Astrocyte (in vitro differentiated cells and primary cell): Measurements from ENCODE around the gene ABT1. TPM values are rescaled to one million over a fixed set of nuclear protein-coding genes. Genes with fewer than 3 reads are reported as not detected.

Experiments used
- DNase-seq: peaks from one replicate; pipeline ENCODE4 v3.0.0-alpha.2; 2010; ENCODE audit warnings: low read depth
- FAIRE-seq: peaks from 2 replicates; lab custom pipeline; 2011; peaks lifted over from hg19 to GRCh38; lab: Jason Lieb, UNC
- H2AFZ ChIP-seq: 2 replicates; pipeline ENCODE4 v1.6.0; 2012; ENCODE audit warnings: low read depth, low read length, inconsistent platforms
- H3K27ac ChIP-seq: 2 replicates; pipeline ENCODE4 v1.5.1; 2011; ENCODE audit warnings: low read depth, low read length, inconsistent platforms
- H3K27me3 ChIP-seq: 2 replicates; pipeline ENCODE4 v1.6.0; 2011; ENCODE audit warnings: low read length, inconsistent platforms; ENCODE audit not compliant: insufficient read depth
- H3K36me3 ChIP-seq: 2 replicates; pipeline ENCODE4 v1.5.1; 2011; ENCODE audit warnings: low read length, inconsistent platforms; ENCODE audit not compliant: insufficient read depth
- H3K4me1 ChIP-seq: 2 replicates; pipeline ENCODE4 v1.5.1; 2011; ENCODE audit warnings: low read length, inconsistent platforms; ENCODE audit not compliant: insufficient read depth
- H3K4me2 ChIP-seq: 2 replicates; pipeline ENCODE4 v1.6.0; 2012; ENCODE audit warnings: low read length, inconsistent platforms
- H3K4me3 ChIP-seq: 2 replicates; pipeline ENCODE4 v1.5.1; 2011; ENCODE audit warnings: low read depth, mild to moderate bottlenecking, low read length, inconsistent platforms; ENCODE audit not compliant: insufficient read depth
- H3K79me2 ChIP-seq: 2 replicates; pipeline ENCODE4 v1.6.0; 2012; ENCODE audit warnings: mild to moderate bottlenecking, low read length, inconsistent platforms; ENCODE audit not compliant: insufficient read depth
- H3K9ac ChIP-seq: 2 replicates; pipeline ENCODE4 v1.6.0; 2012; ENCODE audit warnings: mild to moderate bottlenecking, low read length, inconsistent platforms
- H3K9me3 ChIP-seq: 2 replicates; pipeline ENCODE4 v1.5.1; 2012; ENCODE audit warnings: low read depth, mild to moderate bottlenecking, low read length, inconsistent platforms; ENCODE audit not compliant: insufficient read depth
- H4K20me1 ChIP-seq: 2 replicates; pipeline ENCODE4 v1.6.0; 2012; ENCODE audit warnings: low read length, inconsistent platforms; ENCODE audit not compliant: insufficient read depth
- H3K27ac Mint-ChIP-seq: one replicate; pipeline ENCODE4 v1.8.0; 2021; ENCODE audit warnings: mild to moderate bottlenecking, mixed read lengths; ENCODE audit not compliant: unreplicated experiment
- H3K27me3 Mint-ChIP-seq: one replicate; pipeline ENCODE4 v1.8.0; 2021; ENCODE audit warnings: low read depth, mixed read lengths; ENCODE audit not compliant: unreplicated experiment
- H3K36me3 Mint-ChIP-seq: one replicate; pipeline ENCODE4 v1.8.0; 2021; ENCODE audit warnings: low read depth, mixed read lengths; ENCODE audit not compliant: unreplicated experiment
- H3K4me1 Mint-ChIP-seq: one replicate; pipeline ENCODE4 v1.8.0; 2021; ENCODE audit warnings: low read depth, mixed read lengths; ENCODE audit not compliant: unreplicated experiment
- H3K4me3 Mint-ChIP-seq: one replicate; pipeline ENCODE4 v1.8.0; 2021; ENCODE audit warnings: mild to moderate bottlenecking, moderate library complexity, mixed read lengths; ENCODE audit not compliant: unreplicated experiment
- H3K9me3 Mint-ChIP-seq: one replicate; pipeline ENCODE4 v1.8.0; 2021; ENCODE audit warnings: mild to moderate bottlenecking, mixed read lengths; ENCODE audit not compliant: unreplicated experiment
- EZH2 ChIP-seq: IDR thresholded peaks from 2 replicates; pipeline ENCODE4 v1.6.1; 2012; ENCODE audit warnings: mild to moderate bottlenecking, low read length, inconsistent platforms; ENCODE audit not compliant: insufficient read depth
- total RNA-seq: library from RNA; stranded (reverse); gene quantifications from 2 replicates; pipeline ENCODE4 v1.2.1, GENCODE V29; 2021
- TF ChIP-seq, protein P1 (sequence below): IDR thresholded peaks from 2 replicates; pipeline ENCODE4 v1.5.1; 2011; ENCODE audit warnings: low read depth, mild to moderate bottlenecking, inconsistent platforms, low read length, moderate library complexity; ENCODE audit not compliant: insufficient read depth

ABT1 gene
- total RNA-seq, 1 donor from 2014 or later, result 17.3 TPM

DNA sequence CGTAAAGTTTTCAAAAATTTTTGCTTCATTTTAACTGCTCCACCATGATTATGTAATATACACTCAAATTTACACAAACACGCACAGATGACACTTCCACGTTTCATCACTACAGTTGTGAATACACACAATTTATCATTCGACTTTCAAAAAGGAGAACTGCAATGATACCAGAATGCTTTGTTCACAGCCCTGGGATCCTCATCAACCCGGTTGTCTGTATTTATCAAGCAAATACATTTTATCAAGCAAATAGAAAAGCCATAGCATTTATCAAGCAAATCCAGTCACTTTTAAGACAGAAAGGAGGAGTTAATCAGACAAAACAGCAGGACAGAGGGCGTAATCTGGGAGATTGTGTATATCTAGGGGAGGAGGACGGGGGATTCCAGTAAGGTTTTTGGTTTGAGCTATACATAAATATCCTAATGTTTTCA, 20.3 kb upstream of the ABT1 start:
- H3K36me3 ChIP-seq, result no peaks in the 10 kb centered on the region
- H3K27me3 ChIP-seq, result no peaks in the 10 kb centered on the region
- no peak overlapping the region for H2AFZ ChIP-seq
- H3K4me1 Mint-ChIP-seq, result no peaks in the 10 kb centered on the region
- H3K9me3 ChIP-seq, result no peaks in the 10 kb centered on the region
- H3K4me3 Mint-ChIP-seq, result peak overlapping the region; percentile 55
- H4K20me1 ChIP-seq, result no peaks in the 10 kb centered on the region
- no peak overlapping the region for H3K9ac ChIP-seq
- peak overlapping the region; percentile 94 for H3K4me2 ChIP-seq
- no peak overlapping the region for H3K27ac ChIP-seq
- TF ChIP-seq EZH2, result no peak
- TF ChIP-seq, protein P1, sequence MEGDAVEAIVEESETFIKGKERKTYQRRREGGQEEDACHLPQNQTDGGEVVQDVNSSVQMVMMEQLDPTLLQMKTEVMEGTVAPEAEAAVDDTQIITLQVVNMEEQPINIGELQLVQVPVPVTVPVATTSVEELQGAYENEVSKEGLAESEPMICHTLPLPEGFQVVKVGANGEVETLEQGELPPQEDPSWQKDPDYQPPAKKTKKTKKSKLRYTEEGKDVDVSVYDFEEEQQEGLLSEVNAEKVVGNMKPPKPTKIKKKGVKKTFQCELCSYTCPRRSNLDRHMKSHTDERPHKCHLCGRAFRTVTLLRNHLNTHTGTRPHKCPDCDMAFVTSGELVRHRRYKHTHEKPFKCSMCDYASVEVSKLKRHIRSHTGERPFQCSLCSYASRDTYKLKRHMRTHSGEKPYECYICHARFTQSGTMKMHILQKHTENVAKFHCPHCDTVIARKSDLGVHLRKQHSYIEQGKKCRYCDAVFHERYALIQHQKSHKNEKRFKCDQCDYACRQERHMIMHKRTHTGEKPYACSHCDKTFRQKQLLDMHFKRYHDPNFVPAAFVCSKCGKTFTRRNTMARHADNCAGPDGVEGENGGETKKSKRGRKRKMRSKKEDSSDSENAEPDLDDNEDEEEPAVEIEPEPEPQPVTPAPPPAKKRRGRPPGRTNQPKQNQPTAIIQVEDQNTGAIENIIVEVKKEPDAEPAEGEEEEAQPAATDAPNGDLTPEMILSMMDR, result no peak
- H3K79me2 ChIP-seq, result no peaks in the 10 kb centered on the region
- no peaks in the 10 kb centered on the region for H3K36me3 Mint-ChIP-seq
- DNase-seq (no peak), FAIRE-seq (no peak)
- H3K4me1 ChIP-seq, result peaks cover 3% of the 10 kb centered on the region
- peaks cover 10% of the 10 kb centered on the region for H3K9me3 Mint-ChIP-seq
- H3K27me3 Mint-ChIP-seq, result peaks cover 5% of the 10 kb centered on the region
- H3K27ac Mint-ChIP-seq, result no peak overlapping the region
- H3K4me3 ChIP-seq, result peak overlapping the region; percentile 66

DNA sequence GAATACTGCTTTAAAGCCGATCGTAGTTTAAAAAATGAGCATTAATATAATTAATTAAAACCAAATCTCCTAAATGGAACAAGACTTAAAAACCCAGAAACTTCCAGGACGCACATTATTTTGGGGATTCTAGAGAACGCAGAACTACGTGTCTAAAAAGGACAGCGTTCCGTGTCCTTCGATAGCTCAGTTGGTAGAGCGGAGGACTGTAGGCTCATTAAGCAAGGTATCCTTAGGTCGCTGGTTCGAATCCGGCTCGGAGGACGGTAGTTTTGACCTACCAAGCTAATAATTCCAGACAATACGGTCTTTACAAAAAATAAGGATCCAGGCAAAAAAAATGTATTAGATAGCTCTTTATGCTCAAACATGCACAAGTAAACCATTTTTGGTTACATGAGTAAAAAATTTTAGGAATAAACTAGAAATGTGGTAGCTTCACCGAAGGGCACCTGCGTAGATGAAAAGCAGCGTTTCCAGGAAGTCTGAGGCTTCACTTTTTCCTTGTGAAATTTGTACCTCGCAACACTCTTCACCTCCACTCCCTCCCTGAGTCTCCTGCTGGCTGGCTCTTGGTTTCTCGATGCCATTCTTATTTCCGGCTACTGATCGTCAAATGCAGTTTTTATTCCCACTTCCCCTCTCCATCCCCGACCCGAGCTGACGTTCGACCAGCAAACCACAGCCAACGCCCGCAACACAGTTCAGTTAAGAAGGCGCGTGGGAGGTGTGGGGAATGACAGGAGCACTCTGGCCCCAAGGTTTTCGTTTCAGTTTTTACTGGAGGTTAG, 19.6 kb upstream of the ABT1 start:
- Mint-ChIP-seq H3K4me3 (peak overlapping the region; percentile 90), H3K27ac (peak overlapping the region; percentile 51), H3K4me1 (no peaks in the 10 kb centered on the region), H3K27me3 (peaks cover 11% of the 10 kb centered on the region), H3K36me3 (no peaks in the 10 kb centered on the region), H3K9me3 (peaks cover 10% of the 10 kb centered on the region)
- Histone ChIP-seq H3K27ac (no peak overlapping the region), H3K27me3 (peaks cover 2% of the 10 kb centered on the region), H2AFZ (peak overlapping the region; percentile 77), H3K4me2 (peak overlapping the region; percentile 94), H3K36me3 (no peaks in the 10 kb centered on the region), H4K20me1 (no peaks in the 10 kb centered on the region), H3K4me1 (peaks cover 3% of the 10 kb centered on the region), H3K9me3 (no peaks in the 10 kb centered on the region), H3K79me2 (no peaks in the 10 kb centered on the region), H3K9ac (peak overlapping the region; percentile 57), H3K4me3 (peak overlapping the region; percentile 66)
- FAIRE-seq, result no peak
- peak; percentile 63 for DNase-seq
- no peak for TF ChIP-seq EZH2
- TF ChIP-seq, protein P1, result no peak

DNA sequence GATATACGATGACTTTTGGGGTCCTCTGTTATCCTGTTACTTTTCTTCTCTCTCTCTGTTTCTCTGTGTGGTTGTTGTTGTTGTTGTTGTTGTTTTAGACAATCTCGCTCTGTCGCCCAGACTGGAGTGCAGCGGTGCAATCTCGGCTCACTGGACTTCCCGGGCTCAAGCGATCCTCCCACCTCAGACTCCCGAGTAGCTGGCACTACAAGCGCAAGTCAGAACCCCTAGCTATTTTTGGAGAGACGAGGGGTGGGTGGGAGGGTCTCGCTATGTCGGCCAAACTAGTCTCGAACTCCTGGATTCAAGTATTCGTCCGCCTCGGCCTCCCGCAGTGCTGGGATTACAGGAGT, 19.1 kb upstream of the ABT1 start:
- H3K36me3 ChIP-seq, result no peaks in the 10 kb centered on the region
- H3K27ac Mint-ChIP-seq, result no peak overlapping the region
- no peak overlapping the region for H3K27ac ChIP-seq
- TF ChIP-seq EZH2, result no peak
- TF ChIP-seq, protein P1, result no peak
- no peak for FAIRE-seq
- H3K27me3 ChIP-seq, result peaks cover 2% of the 10 kb centered on the region
- H3K9ac ChIP-seq, result peak overlapping the region; percentile 57
- peak overlapping the region; percentile 66 for H3K4me3 ChIP-seq
- DNase-seq, result no peak
- H3K9me3 Mint-ChIP-seq, result peaks cover 10% of the 10 kb centered on the region
- H3K27me3 Mint-ChIP-seq, result peaks cover 14% of the 10 kb centered on the region
- H3K4me3 Mint-ChIP-seq, result peak overlapping the region; percentile 90
- H3K9me3 ChIP-seq, result no peaks in the 10 kb centered on the region
- no peaks in the 10 kb centered on the region for H3K79me2 ChIP-seq
- H3K4me1 ChIP-seq, result peaks cover 3% of the 10 kb centered on the region
- H2AFZ ChIP-seq, result peak overlapping the region; percentile 77
- peak overlapping the region; percentile 94 for H3K4me2 ChIP-seq
- H4K20me1 ChIP-seq, result no peaks in the 10 kb centered on the region
- H3K4me1 Mint-ChIP-seq, result no peaks in the 10 kb centered on the region
- H3K36me3 Mint-ChIP-seq, result no peaks in the 10 kb centered on the region
